ENCODE data around the gene COX14.
"Not testable (repeated sequence)": the region's sequence is repeated elsewhere in the genome, so short reads cannot be mapped to it uniquely, and the experiment has no call there.

COX14 gene

DNA sequence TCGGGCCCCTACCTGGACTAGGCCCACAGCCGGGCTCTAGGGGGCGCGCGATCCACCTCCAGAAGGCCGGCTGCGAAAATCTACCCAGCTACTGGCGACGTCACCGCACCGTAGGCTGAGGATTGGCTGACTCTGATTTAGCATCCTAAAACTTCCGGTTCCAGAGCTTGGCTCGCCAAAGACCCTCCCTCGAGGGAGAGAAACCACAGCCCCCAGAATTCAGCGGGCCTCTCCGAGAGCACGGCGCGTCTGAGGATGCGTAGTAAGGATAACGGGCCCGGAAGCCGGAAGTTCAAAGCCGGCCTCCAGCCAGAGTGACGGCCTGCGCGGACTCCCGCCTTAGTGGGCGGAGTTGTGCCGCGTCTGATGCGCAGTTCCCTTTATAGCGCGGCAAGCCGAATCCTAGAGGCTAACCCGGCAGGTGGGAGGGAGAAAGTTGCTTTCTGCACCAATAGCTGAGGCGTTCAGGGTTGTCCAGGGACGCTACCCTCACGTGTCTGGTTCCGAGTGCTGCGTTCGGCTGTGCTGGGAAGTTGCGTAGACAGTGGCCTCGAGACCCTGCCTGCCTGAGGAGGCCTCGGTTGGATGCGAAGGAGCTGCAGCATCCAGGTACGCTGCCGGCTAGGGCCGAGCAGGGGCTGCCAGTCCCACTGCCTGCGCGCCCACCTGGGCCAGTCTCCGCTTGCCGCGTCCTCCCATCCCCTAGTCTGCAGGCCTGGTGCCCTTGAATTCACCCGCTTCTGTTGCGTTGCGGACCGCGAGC is at the start of gene COX14:
Gene COX14, plus strand, starts transcription at position 544 of the 763 bp plus-strand sequence. CDS start 7,808 bp downstream, outside the sequence.
- peak; percentile 95 for DNase-seq

DNA sequence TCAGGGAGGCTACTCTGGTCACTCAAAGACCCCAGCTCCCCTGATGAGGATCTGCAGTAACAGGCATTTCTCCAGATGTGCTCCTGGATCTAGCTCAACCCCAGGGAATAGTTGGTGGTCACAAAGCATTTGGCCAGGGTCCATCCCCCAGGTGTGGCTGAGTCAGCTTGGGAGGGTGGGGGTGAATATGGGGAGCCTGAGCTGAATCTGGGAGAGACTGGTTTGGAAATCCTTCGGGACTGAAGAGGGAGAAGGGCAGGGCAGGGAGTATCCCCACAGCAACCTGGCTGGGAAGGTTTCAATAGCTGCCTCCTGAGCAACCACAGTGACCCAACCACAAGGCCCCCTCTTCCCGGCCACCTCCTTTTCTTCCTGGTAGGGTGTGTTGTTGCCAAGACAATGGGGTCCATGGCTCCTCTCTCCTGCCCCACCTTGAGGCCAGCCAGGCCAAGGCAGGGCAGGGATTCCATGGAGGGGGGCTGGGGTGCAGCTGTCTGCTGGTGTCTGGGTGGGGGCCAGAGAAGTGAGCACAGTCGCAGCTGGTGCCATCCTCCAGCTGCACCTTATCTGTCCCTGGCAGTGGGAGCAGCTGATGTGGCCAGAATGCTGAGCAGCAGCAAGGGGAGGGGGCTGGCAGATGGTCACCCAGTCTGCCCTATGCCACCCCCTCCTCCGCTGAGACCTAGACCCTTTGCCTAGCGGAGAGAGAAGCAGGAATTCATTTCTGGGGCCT is 49.1 kb upstream of the COX14 start:
- DNase-seq: no peak

DNA sequence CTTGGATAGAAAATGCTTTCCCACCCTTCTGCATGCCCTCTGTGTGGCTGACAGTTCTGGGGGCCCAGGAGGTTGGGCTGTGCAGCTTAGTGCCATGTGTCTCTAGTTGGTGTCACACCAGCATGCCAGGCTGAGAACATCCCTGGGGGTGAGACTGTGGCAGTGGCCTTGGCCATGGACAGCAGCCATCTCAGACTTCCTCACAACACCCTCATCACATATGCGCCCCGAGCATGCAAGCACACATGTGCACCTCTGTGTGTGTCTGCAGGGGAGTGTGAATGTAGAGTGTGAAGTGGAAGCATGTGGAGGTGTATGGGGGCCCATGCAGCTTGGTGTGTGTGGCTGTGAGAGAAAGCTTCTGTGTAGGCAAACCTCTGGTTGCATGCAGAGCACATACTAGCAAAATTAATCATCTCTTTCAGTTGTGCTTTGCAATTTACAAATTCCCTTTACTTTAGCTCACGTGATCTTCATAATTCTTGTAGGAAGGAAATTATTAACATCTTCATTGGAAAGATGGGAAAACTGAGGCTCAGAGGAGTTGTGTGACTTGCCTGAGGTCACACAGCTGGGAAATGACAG is 46.2 kb upstream of the COX14 start:
- DNase-seq: no peak

DNA sequence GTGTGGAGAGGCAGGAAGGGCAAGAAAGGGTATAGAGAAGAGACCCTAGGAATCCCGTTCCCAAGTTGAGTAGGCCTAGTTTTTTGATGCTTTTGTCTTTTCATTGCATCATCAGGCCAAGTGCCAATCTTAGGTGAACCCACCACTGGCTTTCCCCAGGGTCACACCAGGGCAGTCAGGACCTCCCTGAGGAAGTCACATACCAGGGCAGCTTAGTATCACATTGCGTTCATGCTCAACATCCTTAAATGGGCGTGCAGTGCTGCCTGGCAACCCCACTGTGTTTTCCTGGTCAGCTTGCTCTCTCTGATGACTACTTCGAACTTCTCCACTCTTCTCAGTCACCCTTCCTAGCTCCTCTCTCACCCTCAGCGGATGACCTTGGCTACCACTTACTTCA is 45.6 kb upstream of the COX14 start:
- DNase-seq: no peak

DNA sequence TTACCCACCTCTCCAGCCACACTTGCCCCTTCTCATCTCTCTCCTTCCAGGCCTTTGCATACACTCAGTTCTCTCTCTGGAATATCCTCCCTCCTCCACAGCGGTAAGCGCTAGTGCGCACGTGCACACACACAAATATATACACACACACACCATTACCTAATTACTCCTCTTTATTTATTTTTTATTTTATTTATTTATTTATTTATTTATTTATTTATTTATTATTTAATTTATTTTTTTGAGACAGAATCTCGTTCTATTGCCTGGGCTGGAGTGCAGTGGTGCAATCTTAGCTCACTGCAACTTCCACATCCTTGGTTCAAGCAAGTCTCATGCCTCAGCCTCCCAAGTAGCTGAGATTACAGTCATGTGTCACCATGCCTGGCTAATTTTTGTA is 43.0 kb upstream of the COX14 start:
- no peak for DNase-seq

DNA sequence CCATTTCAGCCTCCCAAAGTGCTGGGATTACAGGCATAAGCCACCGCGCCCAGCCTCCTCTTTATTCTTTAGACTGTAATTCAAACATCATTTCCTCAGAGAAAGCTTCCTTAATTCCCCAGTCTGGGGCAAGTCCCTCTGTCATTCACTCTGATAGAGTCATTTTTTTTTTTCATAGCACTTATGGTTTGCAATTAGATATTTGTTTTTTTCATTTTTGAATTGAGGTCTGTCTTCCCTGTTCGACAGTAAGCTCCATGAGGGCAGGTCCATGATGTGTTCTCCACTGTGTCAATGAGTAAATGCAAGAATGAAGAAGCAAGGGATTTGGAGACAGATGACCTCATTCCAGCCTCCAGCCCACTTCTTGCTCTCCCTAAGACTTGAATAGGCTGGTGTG is 42.5 kb upstream of the COX14 start:
- DNase-seq: no peak

DNA sequence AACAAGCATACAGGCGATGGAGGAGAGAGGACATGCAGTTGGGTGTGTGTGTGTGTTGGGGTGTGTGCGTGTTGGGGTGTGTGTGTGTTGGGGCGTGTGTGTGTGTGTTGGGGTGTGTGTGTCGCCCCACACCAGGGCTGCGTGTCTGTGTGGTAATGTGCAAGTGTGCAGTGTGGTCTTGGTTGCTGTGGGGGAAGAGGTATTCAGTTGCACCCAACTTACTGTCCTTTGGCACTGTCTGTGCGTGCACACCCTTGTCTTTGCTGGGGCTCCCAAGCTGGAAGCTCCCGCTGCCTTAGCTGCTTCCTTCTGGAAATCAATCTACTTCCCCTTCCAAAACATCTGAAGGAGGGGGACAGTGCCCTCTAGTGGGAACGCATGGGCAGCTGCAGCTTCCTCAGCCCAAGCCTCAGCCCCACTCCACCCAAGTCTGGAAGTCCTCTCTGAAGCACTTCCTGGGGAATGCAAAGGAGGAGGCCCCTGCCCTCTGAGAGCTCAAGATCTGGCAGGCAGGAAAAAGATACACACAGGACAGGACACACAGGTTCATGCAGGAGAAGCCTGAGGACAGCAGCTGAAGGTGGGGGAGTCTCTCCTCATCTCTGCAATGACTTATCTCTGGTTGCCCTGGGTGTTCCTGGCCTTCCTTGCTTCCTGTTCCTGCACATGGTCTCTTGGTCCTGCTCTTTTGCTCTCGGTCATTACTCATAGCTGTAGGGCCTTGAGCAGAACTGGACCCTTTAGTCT is 41.5 kb upstream of the COX14 start:
- DNase-seq: peak; percentile 11

DNA sequence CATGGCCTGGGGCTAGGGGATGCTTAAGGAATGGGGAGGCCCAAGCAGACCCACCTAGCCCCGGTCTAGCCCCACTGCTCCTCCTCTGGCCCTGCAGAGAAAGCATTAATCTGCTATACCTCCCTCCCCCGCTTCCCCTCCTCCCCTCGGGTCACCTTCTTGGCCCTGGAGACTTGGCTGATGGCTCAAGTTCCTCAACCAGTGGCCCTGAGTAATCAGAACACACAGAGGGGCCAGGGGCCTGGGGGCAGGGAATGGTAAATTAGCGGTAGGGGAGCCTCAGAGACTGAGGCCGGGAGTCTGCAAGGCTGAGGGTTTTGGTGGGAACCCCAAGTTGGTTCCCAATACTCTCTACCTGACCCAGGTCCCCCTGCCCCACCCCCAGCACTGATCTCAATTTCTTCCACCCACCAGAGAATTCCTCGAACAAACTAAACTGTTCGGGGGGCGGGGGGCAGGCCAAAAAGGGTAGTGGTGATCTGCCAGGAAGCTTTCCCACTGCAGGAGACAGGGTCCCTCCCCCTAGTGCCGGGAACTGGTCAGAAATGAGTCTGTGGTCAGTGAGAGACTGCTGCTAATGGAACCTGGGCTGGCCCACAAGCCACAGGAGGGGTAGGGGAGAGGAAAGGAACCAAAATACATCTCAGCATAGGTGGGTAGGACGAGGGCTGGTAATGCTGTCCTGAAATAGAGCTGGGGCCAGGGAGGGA is 39.7 kb upstream of the COX14 start:
- no peak for DNase-seq

DNA sequence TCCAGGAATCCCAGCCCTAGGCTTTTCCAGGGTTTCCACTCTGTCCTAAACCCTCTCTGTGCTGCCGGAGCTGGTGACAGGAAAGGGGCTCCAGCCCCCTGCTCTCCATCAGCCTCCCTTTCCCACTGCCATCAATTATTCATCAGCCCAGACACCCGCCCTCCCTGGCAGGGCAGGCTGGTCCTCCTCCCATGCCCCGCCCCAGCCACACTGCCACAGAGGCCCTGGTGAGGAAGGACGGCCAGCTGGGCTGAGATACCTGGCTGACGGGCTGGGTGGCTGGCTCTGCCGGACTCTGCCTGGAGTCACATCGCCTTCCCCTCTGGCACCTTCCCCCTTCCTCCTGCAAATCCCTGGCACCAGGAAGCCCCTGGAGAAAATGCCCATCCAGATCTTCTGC is 38.8 kb upstream of the COX14 start:
- no peak for DNase-seq

DNA sequence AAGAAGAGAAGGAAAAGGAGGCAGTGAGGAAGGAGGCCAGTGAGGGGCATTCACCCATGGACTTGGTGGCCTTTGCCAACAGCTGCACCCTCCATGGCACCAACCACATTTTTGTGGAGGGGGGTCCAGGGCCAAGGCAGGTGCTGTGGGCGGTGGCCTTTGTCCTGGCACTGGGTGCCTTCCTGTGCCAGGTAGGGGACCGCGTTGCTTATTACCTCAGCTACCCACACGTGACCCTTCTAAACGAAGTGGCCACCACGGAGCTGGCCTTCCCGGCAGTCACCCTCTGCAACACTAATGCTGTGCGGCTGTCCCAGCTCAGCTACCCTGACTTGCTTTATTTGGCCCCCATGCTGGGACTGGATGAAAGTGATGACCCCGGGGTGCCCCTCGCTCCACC is 38.3 kb upstream of the COX14 start:
- no peak for DNase-seq

DNA sequence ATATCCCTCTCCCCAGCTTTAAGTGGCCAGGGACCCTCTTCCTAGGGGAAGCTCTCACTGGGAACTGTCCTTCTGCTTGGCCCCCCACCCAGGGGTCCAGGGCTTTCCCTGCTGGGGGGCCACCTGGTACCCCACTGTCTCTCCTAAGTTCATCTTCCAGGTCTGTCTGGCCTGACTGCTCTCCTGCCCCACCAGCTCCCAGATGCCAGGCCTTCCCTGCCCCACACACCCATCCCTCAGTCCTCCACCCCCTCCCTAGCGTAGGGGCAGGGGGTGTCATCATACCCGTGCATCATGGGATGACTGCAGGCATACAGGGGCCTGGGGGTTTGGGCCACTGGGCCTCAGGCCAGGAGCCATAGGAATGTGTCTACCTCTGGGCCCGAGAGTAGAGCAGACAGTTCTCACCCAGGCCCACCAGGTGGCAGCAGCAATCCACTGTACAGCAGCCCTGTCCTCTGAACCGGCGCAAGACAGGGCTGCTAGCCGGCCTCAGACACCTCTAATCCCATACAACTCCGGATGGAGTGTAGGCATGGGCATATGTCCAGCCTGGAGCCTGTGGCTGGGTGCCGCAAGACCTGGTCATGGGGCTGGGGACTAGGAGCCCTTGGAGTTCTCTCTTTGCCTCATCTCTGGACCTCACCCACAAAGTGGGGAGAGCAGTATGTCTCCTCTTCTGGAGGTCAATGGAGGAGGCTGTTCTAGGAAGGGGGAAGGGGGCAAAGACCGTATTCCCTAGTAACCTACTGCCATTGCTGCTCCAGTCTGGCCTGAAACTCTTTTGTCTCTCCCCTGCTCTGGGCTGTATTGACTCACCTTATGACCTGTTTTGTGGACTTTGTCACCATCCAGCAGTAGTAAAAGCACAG is 36.9 kb upstream of the COX14 start:
- peak; percentile 42 for DNase-seq

DNA sequence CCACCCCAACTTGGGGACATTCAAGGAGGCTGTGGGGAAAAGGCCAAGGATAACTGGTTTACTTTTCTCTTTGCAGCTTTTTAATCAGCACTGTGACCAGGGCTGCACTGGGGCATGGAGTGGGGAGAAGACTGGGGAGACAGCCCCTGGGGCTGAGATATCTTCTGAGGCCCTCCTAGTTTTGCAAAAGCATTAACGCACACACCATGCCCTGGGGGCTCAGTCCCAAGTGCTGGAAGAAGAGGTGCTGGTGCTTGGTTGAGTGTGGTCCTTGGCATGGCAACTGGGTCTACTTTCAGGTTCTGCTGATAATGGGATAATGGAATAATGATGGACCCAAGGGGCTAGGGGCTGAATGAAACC is 36.2 kb upstream of the COX14 start:
- no peak for DNase-seq

DNA sequence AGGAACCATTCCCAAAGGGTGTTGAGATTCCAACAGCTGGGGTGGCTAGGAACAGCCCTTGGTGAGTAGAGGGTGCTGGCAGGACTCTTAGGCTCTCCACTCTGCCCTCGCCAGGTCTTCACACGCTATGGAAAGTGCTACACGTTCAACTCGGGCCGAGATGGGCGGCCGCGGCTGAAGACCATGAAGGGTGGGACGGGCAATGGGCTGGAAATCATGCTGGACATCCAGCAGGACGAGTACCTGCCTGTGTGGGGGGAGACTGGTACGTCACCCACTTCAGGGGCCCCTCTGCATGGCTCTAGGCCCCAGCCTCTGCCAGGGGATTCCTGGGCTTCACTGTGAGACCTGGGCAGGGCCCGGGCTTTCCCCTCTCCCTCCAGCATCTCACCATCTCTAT is 34.9 kb upstream of the COX14 start:
- no peak for DNase-seq

DNA sequence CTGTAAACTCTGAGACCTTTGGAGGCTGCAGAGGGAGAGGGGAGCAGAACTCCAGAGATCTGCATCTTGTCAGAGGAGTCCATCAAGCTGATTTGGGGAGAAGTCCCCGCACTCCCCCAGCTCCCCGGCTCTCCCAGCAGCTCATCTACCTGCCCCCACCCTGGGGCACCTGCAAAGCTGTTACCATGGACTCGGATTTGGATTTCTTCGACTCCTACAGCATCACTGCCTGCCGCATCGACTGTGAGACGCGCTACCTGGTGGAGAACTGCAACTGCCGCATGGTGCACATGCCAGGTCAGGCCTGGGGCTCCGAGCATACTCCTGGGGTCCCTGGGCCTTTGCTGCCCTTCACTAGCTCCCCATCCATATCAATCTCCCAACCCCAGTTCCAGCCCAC is 33.8 kb upstream of the COX14 start:
- DNase-seq: no peak

DNA sequence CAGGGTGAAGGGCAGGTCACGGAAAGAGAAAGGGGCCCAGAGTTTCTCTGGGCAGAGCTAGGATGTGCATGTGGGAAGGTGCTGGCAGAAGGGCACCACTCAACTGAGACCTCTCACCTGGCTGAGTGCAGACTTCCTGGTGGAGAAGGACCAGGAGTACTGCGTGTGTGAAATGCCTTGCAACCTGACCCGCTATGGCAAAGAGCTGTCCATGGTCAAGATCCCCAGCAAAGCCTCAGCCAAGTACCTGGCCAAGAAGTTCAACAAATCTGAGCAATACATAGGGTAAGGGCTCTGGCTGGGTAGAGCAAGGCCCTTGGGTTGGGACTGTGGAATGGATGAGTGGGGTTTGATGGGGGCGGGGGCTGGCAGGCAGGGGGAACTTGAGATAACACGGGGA is 32.3 kb upstream of the COX14 start:
- no peak for DNase-seq

DNA sequence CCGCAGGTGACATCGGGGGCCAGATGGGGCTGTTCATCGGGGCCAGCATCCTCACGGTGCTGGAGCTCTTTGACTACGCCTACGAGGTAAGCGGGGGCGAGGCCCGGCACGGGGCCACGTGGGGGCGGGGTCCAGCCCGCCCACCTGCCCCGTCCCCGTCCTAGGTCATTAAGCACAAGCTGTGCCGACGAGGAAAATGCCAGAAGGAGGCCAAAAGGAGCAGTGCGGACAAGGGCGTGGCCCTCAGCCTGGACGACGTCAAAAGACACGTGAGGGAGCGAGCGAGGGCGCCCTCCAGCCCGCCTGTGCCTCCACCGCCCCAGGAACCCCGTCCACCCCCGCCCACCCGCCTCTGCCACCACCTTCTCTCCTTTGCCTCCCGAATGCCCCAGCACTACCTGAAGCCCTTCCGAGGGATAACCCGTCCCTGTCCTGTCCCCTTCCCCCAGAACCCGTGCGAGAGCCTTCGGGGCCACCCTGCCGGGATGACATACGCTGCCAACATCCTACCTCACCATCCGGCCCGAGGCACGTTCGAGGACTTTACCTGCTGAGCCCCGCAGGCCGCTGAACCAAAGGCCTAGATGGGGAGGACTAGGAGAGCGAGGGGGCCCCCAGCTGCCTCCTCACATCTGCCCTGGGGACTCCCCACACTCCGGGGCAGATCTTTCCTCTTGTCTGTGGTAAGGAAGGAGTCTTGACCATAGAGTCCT is 30.8 kb upstream of the COX14 start:
- no peak for DNase-seq

DNA sequence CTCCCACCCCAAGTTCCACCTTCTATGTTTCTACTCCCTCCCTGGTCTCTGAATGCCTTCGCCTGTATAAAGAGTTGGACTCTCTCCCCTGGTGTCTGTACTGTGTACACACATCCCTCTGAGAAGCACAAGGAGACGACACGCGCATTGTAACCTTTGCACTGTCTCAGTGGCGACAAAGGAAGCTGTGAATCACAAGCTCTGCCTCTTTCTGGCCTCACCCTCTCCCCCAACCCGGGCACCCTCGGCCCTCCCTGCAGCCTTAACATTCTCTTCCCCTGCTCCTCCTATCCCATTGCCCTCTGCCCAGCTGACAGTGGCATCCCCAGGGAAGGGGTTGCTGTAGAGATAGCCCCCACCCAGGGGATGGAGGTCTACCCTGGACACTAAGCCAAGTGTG is 29.4 kb upstream of the COX14 start:
- no peak for DNase-seq

DNA sequence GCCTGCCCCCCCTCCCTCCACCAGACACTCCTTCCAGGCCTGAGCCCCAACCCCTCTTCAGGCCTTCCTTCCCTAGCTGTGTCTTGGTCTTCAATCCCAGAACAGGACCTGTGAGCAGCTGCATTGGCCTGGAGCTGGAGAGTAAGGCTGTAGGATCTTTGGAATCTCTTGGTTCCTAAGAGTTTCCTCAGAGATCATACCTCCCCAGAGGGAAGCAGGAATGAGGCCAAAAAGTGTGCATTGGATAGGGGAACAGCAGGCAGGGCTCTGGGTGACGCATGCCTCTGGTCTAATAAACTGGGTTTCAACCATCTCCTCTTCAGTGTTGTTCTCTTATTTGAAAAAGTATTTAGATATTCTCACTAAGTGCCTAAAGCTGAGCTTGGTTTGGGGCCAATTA is 28.7 kb upstream of the COX14 start:
- no peak for DNase-seq

DNA sequence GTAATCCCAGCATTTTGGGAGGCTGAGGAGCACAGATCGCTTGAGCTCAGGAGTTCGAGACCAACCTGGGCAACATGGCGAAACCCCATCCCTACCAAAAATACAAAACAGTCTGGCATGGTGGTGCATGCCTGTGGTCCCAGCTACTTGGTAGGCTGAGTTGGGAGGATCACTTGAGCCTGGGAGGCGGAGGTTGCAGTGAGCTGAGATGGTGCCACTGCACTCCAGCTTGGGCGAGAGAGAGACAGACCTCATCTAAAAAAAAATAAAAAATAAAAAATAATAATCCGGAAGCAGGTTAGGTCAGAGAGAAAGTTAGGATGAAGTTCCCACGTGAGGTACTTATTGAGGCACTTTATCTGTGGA is 27.6 kb upstream of the COX14 start:
- not testable (repeated sequence) for DNase-seq

DNA sequence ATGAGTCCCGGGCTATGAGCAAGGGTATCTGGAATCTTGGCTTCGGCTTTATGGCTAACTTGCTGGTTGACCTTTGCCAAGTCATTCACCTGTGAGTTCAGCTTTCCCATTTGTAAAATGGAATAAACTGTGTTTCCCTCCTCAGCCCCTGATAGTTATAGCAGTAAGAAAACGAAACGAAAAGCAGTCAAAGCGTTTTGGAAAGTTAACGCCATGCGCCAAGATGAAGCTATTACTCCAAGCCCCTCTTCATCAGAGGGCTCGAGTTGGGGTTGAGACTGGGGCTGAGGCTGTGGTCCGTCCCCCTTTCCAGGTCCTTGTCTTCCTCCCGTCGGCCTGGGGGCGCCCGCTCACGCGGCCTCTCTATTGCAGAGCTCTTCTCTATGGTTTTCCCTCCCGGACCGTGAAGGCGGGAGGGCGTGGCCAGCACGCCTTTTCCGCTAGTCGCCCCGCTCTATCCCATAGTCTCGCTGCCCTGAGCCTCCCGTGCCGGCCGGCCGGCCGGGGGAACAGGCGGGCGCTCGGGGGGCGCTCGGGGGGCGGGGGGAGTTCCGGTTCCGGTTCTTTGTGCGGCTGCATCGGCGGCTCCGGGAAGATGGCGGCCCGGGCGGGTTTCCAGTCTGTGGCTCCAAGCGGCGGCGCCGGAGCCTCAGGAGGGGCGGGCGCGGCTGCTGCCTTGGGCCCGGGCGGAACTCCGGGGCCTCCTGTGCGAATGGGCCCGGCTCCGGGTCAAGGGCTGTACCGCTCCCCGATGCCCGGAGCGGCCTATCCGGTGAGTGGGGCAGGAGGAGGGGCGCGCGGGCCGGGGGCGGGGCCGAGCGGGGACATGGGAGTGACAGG is 27.0 kb upstream of the COX14 start, which contains the start of gene SMARCD1:
Gene SMARCD1, plus strand, starts transcription at position 568 of the 840 bp plus-strand sequence. Its CDS starts 28 bp downstream, at position 596.
- DNase-seq: peak; percentile 78
